Tibial nerve (tissue), 4 donors: ENCODE results near the gene CDYL. TPM values are rescaled to one million over a fixed set of nuclear protein-coding genes. Genes with fewer than 3 reads are reported as not detected.
"Not testable (repeated sequence)": the region's sequence is repeated elsewhere in the genome, so short reads cannot be mapped to it uniquely, and the experiment has no call there.

Source experiments
- DNase-seq, 2 donors: peaks; one replicate each; pipeline ENCODE4 v3.0.0-alpha.2; 2019; ENCODE audit warnings: low spot score in 2 of 2
- H3K27ac ChIP-seq, 4 donors: fragments of 200-600 bp; sonication (generic) in 3 of 4; one replicate each; pipeline ENCODE4 v1.5.1; 2017 to 2019; ENCODE audit warnings: mild to moderate bottlenecking in 1 of 4
- H3K27me3 ChIP-seq, 2 donors: fragments of 200-600 bp; sonication (generic) in 1 of 2; one replicate each; pipeline versions ENCODE4 v1.5.1 to v1.6.0; 2017 to 2019
- H3K36me3 ChIP-seq, 3 donors: fragments of 200-600 bp; sonication (generic); one replicate each; pipeline ENCODE4 v1.5.1; 2018 to 2019
- H3K4me1 ChIP-seq, 4 donors: fragments of 200-600 bp; sonication (generic) in 3 of 4; one replicate each; pipeline ENCODE4 v1.5.1; 2017 to 2019
- H3K4me3 ChIP-seq, 4 donors: fragments of 200-600 bp; sonication (generic) in 3 of 4; one replicate each; pipeline ENCODE4 v1.5.1; 2017 to 2019; ENCODE audit warnings: mild to moderate bottlenecking in 1 of 4, moderate library complexity in 1 of 4
- H3K9me3 ChIP-seq, 4 donors: fragments of 200-600 bp; sonication (generic) in 3 of 4; one replicate each; pipeline ENCODE4 v1.5.1; 2017 to 2019
- EP300 ChIP-seq, 2 donors: sonication (generic); formaldehyde crosslinking; IDR thresholded peaks; one replicate each; pipeline ENCODE4 v1.6.1; 2017; ENCODE audit warnings: antibody characterized with exemption in 2 of 2, mild to moderate bottlenecking in 1 of 2
- POLR2A ChIP-seq, 2 donors: fragments of 450-650 bp; IDR thresholded peaks; one replicate each; pipeline ENCODE4 v1.6.1; 2017; ENCODE audit warnings: antibody characterized with exemption in 2 of 2, mild to moderate bottlenecking in 2 of 2, moderate library complexity in 2 of 2
- WGBS, 2 donors: methylation state at CpG; one replicate each; pipeline ENCODE4 v1.1.5; 2018; 5-methylcytosine and 5-hydroxymethylcytosine counted together
- total RNA-seq, 4 donors: library from RNA; depleted of rRNA; stranded (reverse); fragments of >200 nt; gene quantifications; one replicate each; pipeline ENCODE4 v1.1.0, GENCODE V29; 2016
- TF ChIP-seq, protein P1 (sequence below), 5 experiments: fragments of 200-600 bp in 3 of 5; fragments of 450-650 bp in 2 of 5; sonication (generic) in 3 of 5; IDR thresholded peaks; one replicate each; pipeline ENCODE4 v1.5.1; 2016 to 2019; ENCODE audit warnings: antibody characterized with exemption in 5 of 5, mild to moderate bottlenecking in 3 of 5, moderate library complexity in 2 of 5

The CDYL gene
- total RNA-seq, 4 donors from 2014 or later = 20.3 to 37.5 (median 31.7) TPM

DNA sequence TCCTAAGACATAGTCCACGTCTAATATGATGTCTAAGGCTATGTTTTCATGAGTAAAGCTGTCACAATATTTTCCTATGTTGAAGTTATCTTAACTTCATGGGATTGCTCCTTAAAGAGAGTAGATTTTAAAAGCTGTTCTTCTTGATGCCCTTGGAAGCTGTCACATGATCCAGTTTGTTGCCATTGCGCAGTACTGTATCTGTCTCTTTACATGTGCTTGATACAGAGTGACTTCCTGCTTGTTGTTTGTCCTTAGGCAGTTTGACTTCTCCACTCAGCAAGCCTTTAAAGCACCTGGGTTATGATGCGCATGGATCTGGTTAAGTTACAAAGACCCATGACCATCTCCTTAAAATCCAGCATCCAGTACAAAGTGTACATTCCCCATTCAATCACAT, 85.4 kb downstream of the CDYL start:
- Histone ChIP-seq H3K36me3 (no peaks in the 10 kb centered on the region), H3K27me3 (no peaks in the 10 kb centered on the region), H3K27ac (no peak overlapping the region), H3K4me1 (peaks cover 0 to 8% (median 0%) of the 10 kb centered on the region in 4 donors), H3K4me3 (no peak overlapping the region), H3K9me3 (peaks cover 0 to 39% (median 5%) of the 10 kb centered on the region in 4 donors)
- no peak for TF ChIP-seq POLR2A (IDR thresholded peaks at IDR 0.05)
- TF ChIP-seq, protein P1, sequence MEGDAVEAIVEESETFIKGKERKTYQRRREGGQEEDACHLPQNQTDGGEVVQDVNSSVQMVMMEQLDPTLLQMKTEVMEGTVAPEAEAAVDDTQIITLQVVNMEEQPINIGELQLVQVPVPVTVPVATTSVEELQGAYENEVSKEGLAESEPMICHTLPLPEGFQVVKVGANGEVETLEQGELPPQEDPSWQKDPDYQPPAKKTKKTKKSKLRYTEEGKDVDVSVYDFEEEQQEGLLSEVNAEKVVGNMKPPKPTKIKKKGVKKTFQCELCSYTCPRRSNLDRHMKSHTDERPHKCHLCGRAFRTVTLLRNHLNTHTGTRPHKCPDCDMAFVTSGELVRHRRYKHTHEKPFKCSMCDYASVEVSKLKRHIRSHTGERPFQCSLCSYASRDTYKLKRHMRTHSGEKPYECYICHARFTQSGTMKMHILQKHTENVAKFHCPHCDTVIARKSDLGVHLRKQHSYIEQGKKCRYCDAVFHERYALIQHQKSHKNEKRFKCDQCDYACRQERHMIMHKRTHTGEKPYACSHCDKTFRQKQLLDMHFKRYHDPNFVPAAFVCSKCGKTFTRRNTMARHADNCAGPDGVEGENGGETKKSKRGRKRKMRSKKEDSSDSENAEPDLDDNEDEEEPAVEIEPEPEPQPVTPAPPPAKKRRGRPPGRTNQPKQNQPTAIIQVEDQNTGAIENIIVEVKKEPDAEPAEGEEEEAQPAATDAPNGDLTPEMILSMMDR (IDR thresholded peaks at IDR 0.05) = no peak
- no peak for TF ChIP-seq EP300 (IDR thresholded peaks at IDR 0.05)
- 85 to 92% methylated on average over 3 of the region's 3 CpGs for WGBS, 2 donors
- no peak for DNase-seq

DNA sequence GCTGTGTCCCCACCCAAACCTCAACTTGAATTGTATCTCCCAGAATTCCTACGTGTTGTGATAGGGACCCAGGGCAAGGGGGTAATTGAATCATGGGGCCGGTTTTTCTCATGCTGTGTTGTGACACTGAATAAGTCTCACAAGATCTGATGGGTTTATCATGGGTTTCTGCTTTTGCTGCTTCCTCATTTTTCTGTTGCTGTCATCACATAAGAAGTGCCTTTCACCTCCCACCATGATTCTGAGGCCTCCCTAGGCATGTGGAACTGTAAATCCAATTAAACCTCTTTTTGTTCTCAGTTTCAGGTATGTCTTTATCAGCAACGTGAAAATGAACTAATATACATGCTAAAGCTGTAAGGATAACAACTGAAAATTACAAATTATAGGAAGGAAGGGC, 88.3 kb downstream of the CDYL start:
- no peaks in the 10 kb centered on the region for H3K36me3 ChIP-seq
- H3K27ac ChIP-seq = no peak overlapping the region
- WGBS, 2 donors = 92 to 96% methylated on average over 3 of the region's 3 CpGs
- H3K4me3 ChIP-seq = no peak overlapping the region
- H3K27me3 ChIP-seq = no peaks in the 10 kb centered on the region
- no peak for TF ChIP-seq EP300 (IDR thresholded peaks at IDR 0.05)
- peaks cover 0 to 67% (median 12%) of the 10 kb centered on the region in 4 donors for H3K9me3 ChIP-seq
- no peaks in the 10 kb centered on the region for H3K4me1 ChIP-seq
- DNase-seq = no peak

DNA sequence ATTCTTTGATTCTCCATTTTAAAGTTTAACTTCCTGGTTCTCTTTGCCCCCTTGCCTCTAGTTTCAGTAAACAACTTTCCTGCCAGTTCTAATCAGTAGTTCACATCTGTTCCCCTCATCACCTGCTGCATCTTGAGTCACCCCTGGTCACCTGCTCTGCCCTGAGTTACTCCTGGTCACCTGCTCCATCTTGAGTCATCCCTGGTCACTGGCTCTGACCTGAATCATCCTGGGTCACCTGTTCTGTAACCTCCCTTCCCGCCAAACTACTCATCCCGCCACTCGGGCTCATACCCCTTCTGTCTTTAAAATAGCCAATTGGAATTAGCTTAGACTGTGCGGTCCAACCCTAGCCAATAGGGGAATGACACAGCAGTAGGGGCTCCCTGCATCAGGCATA, 88.8 kb downstream of the CDYL start:
- H3K36me3 ChIP-seq, H3K27ac ChIP-seq, H3K4me3 ChIP-seq, H3K27me3 ChIP-seq, DNase-seq, H3K4me1 ChIP-seq: not testable (repeated sequence)
- WGBS, 2 donors = 95 to 100% methylated on average over 4 of the region's 4 CpGs
- H3K9me3 ChIP-seq = peaks cover 0 to 67% (median 12%) of the 10 kb centered on the region in 4 donors

DNA sequence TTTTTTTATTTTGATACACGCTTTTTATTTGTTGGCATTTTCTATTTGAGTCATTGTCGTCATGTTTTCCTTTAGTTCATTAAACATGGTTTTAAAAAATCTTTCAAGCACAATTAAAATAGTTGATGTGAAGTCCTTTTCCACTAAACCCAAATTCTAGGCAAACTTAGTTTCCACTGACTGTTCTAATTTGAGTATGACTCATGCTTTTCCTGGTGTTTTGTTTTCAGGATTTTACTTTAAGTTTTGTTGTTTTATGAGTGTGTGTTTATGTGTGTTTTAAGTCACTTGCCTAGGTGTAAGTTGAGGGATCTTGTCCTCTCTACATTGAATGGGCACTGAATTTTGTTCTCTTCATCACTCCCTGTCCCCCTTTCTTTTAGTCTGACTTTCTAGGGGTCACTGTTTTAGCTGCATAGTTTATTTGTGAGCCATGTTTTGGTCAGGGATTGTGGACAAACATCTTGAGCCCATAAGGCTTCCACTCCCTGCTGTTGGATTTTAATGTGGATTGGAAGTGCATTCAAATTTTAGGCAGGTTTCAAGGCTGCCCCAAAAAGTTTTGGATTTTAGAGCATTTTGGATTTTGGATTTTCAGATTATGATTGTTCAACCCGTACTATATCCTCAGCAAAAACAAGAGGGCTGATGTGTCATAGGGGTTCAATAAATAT, 94.8 kb downstream of the CDYL start:
- peaks cover 0 to 50% (median 7%) of the 10 kb centered on the region in 4 donors for H3K9me3 ChIP-seq
- H3K36me3 ChIP-seq = no peaks in the 10 kb centered on the region
- peaks cover 0 to 15% (median 3%) of the 10 kb centered on the region in 4 donors for H3K4me1 ChIP-seq
- no peak for DNase-seq
- no peaks in the 10 kb centered on the region for H3K27me3 ChIP-seq
- TF ChIP-seq EP300 (IDR thresholded peaks at IDR 0.05) = no peak
- TF ChIP-seq, protein P1 (IDR thresholded peaks at IDR 0.05) = no peak
- no peak for TF ChIP-seq POLR2A (IDR thresholded peaks at IDR 0.05)
- WGBS, 2 donors = 93 to 95% methylated on average over 3 of the region's 3 CpGs
- H3K27ac ChIP-seq = no peak overlapping the region
- H3K4me3 ChIP-seq = no peak overlapping the region

DNA sequence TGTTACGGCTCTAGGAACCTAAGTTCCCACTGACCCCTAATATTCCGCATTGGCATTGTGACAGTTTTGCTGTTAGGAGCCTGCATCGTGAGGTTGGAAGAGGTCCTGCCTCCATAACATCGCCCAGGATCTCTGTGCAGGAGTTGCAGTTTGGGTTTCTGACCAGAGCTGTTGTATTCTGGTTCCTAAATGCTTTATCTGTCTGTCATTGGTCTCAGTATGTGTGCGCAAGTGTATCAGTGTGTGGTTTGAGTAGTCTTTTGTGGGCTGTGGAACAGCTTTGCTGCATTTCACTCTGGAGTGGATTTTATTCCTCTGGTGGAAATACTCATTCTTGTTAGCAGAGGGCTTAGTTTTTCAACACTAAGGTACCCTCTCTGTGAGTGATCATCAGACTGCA, 95.6 kb downstream of the CDYL start:
- Histone ChIP-seq H3K27ac (no peak overlapping the region), H3K9me3 (peaks cover 0 to 41% (median 7%) of the 10 kb centered on the region in 4 donors), H3K4me3 (no peak overlapping the region), H3K4me1 (peaks cover 0 to 15% (median 3%) of the 10 kb centered on the region in 4 donors), H3K36me3 (no peaks in the 10 kb centered on the region), H3K27me3 (no peaks in the 10 kb centered on the region)
- TF ChIP-seq, protein P1 (IDR thresholded peaks at IDR 0.05) = no peak
- TF ChIP-seq POLR2A (IDR thresholded peaks at IDR 0.05) = no peak
- no peak for TF ChIP-seq EP300 (IDR thresholded peaks at IDR 0.05)
- DNase-seq = no peak
- 96 to 97% methylated on average over 5 of the region's 5 CpGs for WGBS, 2 donors

DNA sequence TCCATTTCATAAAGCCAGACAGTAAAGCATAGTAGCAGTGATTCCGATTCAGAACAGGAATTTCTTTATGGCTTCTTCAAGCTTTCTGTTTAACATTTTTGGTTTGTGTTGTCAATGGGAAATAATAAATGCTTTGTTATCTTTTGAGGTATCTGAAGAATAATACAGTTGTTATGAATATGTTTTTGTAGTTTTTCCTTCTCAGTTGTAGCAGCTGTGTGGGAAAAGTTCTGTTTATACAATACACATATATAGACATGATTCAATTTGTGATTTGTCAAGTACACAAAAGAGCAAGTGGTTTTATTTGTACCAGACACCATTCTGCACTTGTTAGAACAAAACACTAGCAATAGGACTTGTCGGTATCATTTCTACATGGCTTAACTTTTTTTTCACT, 96.6 kb downstream of the CDYL start:
- TF ChIP-seq EP300 (IDR thresholded peaks at IDR 0.05) (no peak), POLR2A (IDR thresholded peaks at IDR 0.05) (no peak)
- TF ChIP-seq, protein P1 (IDR thresholded peaks at IDR 0.05) = no peak
- DNase-seq = no peak
- Histone ChIP-seq H3K27me3 (no peaks in the 10 kb centered on the region), H3K4me3 (no peak overlapping the region), H3K27ac (no peak overlapping the region), H3K36me3 (no peaks in the 10 kb centered on the region), H3K9me3 (peaks cover 0 to 31% (median 3%) of the 10 kb centered on the region in 4 donors), H3K4me1 (peaks cover 0 to 15% (median 3%) of the 10 kb centered on the region in 4 donors)
- 22 to 34% methylated on average over 2 of the region's 2 CpGs for WGBS, 2 donors
